Adrenal gland (tissue), 12 donors: ENCODE measurements around the gene MYO5B. TPM values are rescaled to one million over a fixed set of nuclear protein-coding genes. Genes with fewer than 3 reads are reported as not detected.

Experiments used
- DNase-seq, 7 donors: peaks; one replicate each; pipeline ENCODE4 v3.0.0-alpha.2; 2019 to 2020
- H3K27ac ChIP-seq, 5 donors: fragments of 200-600 bp; sonication (generic) in 4 of 5; 1 replicate in 3 of 5; 2 replicates in 2 of 5; pipeline versions ENCODE4 v1.5.1 to v1.8.0; 2016 to 2020; ENCODE audit warnings: mild to moderate bottlenecking in 1 of 5
- H3K27me3 ChIP-seq: fragments of 200-600 bp; 2 replicates; pipeline ENCODE4 v1.8.0; 2021
- H3K36me3 ChIP-seq, 2 donors: fragments of 200-600 bp; replicated peaks in 1 of 2; 1 replicate in 1 of 2; 2 replicates in 1 of 2; pipeline versions ENCODE4 v1.5.1 to v1.8.0; 2018 to 2022
- H3K4me1 ChIP-seq, 2 donors: fragments of 200-600 bp; replicated peaks in 1 of 2; 1 replicate in 1 of 2; 2 replicates in 1 of 2; pipeline versions ENCODE4 v1.5.1 to v1.8.0; 2018 to 2021
- H3K4me3 ChIP-seq, 4 donors: fragments of 200-600 bp; sonication (generic) in 3 of 4; one replicate each; pipeline ENCODE4 v1.5.1; 2016 to 2018
- H3K9me3 ChIP-seq, 3 donors: fragments of 200-600 bp; sonication (generic) in 1 of 3; replicated peaks in 1 of 3; 1 replicate in 2 of 3; 2 replicates in 1 of 3; pipeline versions ENCODE4 v1.5.1 to v1.8.0; 2016 to 2021
- CTCF ChIP-seq, 6 experiments: fragments of 450-650 bp in 4 of 6; fragments of 200-600 bp in 2 of 6; sonication (generic) in 1 of 6; IDR thresholded peaks; 1 replicate in 5 of 6; 2 replicates in 1 of 6; pipeline versions ENCODE4 v1.5.1 to v1.8.0; 2016 to 2021; ENCODE audit warnings: antibody characterized with exemption in 6 of 6, mild to moderate bottlenecking in 2 of 6, moderate library complexity in 1 of 6
- POLR2A ChIP-seq, 2 donors: fragments of 450-650 bp; IDR thresholded peaks; one replicate each; pipeline ENCODE4 v1.6.1; 2017; ENCODE audit warnings: antibody characterized with exemption in 2 of 2, mild to moderate bottlenecking in 2 of 2, moderate library complexity in 1 of 2
- WGBS, 4 donors: extraction: QIAGEN DNeasy Blood & Tissue Kit in 2 of 4; methylation state at CpG; one replicate each; pipeline versions ENCODE4 v1.1.5 to v1.1.7; 2013 to 2017; 5-methylcytosine and 5-hydroxymethylcytosine counted together
- intact Hi-C, 2 donors: fragments of 100-400 bp; cut with DNase I; formaldehyde crosslinking; loops; one replicate each; pipeline versions ENCODE4 v1.14.1 to v1.15.0; 2022 to 2023
- polyA plus RNA-seq, 3 donors: library from polyadenylated mRNA; stranded (reverse); fragments of 200-250 nt in 2 of 3; fragments of 350-450 nt in 1 of 3; fragmentation: Illumina TruSeq in 1 of 3; extraction: RNeasy Lipid Tissue Mini Kit (QIAGEN cat#74804) in 1 of 3; gene quantifications; one replicate each; pipeline ENCODE4 v1.2.3, GENCODE V29; 2013 to 2014
- total RNA-seq, 9 donors: library from RNA; depleted of rRNA in 4 of 9; stranded (reverse); fragments of >200 nt in 4 of 9; fragments of 120-200 nt in 1 of 9; fragmentation: NEBNext Ultra II Directional in 1 of 9; extraction: Animal tissue kit (Norgen Biotek cat#: 25700) in 1 of 9; gene quantifications; one replicate each; pipeline versions ENCODE4 v1.1.0 to v1.2.4, GENCODE V29; 2013 to 2023
- donor health status: healthy with polysubstance abuse.
- donor health status: Bipolar disorder and iron deficiency.
- donor health status: DM: yes; HTN: yes; CAD: no.
- donor health status: DM: no; HTN: no; CAD: no.
- donor health status: DM: no; HTN: no; CAD: no.
- donor health status: DM: yes; HTN: yes; CAD: no.

Gene MYO5B
- total and polyA plus RNA-seq, 12 donors = 0.61 to 9.3 (median 2.9) TPM

GRCh38 chr18:49980896-49981295 lies 214.1 kb downstream of the MYO5B start:
- Histone ChIP-seq H3K9me3 (no peaks in the 10 kb centered on the region), H3K36me3 (no peaks in the 10 kb centered on the region), H3K27me3 (no peaks in the 10 kb centered on the region), H3K4me1 (no peaks in the 10 kb centered on the region), H3K4me3 (no peak overlapping the region), H3K27ac (no peak overlapping the region)
- 68 to 80% (median 78%) methylated on average over 4 of the region's 4 CpGs for WGBS, 4 donors
- no peak for DNase-seq
- intact Hi-C loops = no loop called here
- TF ChIP-seq CTCF (IDR thresholded peaks at IDR 0.05) (no peak), POLR2A (IDR thresholded peaks at IDR 0.05) (no peak)

GRCh38 chr18:49976795-49977560 lies 218.0 kb downstream of the MYO5B start:
- H3K9me3 ChIP-seq = no peaks in the 10 kb centered on the region
- intact Hi-C loops = no loop called here
- no peak overlapping the region for H3K27ac ChIP-seq
- TF ChIP-seq POLR2A (IDR thresholded peaks at IDR 0.05) (no peak), CTCF (IDR thresholded peaks at IDR 0.05) (no peak)
- peak in 2 of 7 donors; percentile 2 to 22 for DNase-seq
- no peak overlapping the region for H3K4me3 ChIP-seq
- H3K27me3 ChIP-seq = no peaks in the 10 kb centered on the region
- no peaks in the 10 kb centered on the region for H3K4me1 ChIP-seq
- H3K36me3 ChIP-seq = no peaks in the 10 kb centered on the region
- WGBS, 4 donors = 72 to 79% (median 76%) methylated on average over 15 of the region's 15 CpGs

GRCh38 chr18:49976001-49976400 lies 218.9 kb downstream of the MYO5B start:
- no peak for TF ChIP-seq POLR2A (IDR thresholded peaks at IDR 0.05)
- TF ChIP-seq CTCF (IDR thresholded peaks at IDR 0.05) = no peak
- DNase-seq = no peak
- intact Hi-C loops = no loop called here
- Histone ChIP-seq H3K27ac (no peak overlapping the region), H3K9me3 (no peaks in the 10 kb centered on the region), H3K4me3 (no peak overlapping the region), H3K27me3 (no peaks in the 10 kb centered on the region), H3K4me1 (no peaks in the 10 kb centered on the region), H3K36me3 (no peaks in the 10 kb centered on the region)
- WGBS, 4 donors = 82 to 91% (median 85%) methylated on average over 3 of the region's 3 CpGs

GRCh38 chr18:49974079-49974478 lies 220.9 kb downstream of the MYO5B start:
- no peak for DNase-seq
- Histone ChIP-seq H3K27me3 (no peaks in the 10 kb centered on the region), H3K36me3 (no peaks in the 10 kb centered on the region), H3K27ac (no peak overlapping the region), H3K4me3 (no peak overlapping the region), H3K4me1 (no peaks in the 10 kb centered on the region), H3K9me3 (no peaks in the 10 kb centered on the region)
- 94 to 98% (median 96%) methylated on average over 9 of the region's 9 CpGs for WGBS, 4 donors
- TF ChIP-seq CTCF (IDR thresholded peaks at IDR 0.05) (no peak), POLR2A (IDR thresholded peaks at IDR 0.05) (no peak)
- intact Hi-C loops = no loop called here
